ENCODE measurements around the gene MBD6.

GRCh38 chr12:57553343-57554202, 30.9 kb downstream of the MBD6 start:
- TF ChIP-seq, protein P1, sequence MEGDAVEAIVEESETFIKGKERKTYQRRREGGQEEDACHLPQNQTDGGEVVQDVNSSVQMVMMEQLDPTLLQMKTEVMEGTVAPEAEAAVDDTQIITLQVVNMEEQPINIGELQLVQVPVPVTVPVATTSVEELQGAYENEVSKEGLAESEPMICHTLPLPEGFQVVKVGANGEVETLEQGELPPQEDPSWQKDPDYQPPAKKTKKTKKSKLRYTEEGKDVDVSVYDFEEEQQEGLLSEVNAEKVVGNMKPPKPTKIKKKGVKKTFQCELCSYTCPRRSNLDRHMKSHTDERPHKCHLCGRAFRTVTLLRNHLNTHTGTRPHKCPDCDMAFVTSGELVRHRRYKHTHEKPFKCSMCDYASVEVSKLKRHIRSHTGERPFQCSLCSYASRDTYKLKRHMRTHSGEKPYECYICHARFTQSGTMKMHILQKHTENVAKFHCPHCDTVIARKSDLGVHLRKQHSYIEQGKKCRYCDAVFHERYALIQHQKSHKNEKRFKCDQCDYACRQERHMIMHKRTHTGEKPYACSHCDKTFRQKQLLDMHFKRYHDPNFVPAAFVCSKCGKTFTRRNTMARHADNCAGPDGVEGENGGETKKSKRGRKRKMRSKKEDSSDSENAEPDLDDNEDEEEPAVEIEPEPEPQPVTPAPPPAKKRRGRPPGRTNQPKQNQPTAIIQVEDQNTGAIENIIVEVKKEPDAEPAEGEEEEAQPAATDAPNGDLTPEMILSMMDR (IDR thresholded peaks at IDR 0.05) = no peak
- TF ChIP-seq POLR2A (IDR thresholded peaks at IDR 0.05) = no peak

Data from heart left ventricle (tissue), 13 donors.